ENCODE data around the gene BRMS1.
A peak's percentile ranks its signal among the peaks of the same experiment; 100 is the strongest.

The BRMS1 gene

GRCh38 chr11:66365166-66365565 is 20.3 kb upstream of the BRMS1 start:
- no peak for TF ChIP-seq REST (IDR thresholded peaks at IDR 0.05; ENCODE audit: low read depth)
- TF ChIP-seq ZBTB7A (IDR thresholded peaks at IDR 0.05; ENCODE audit: low read depth), result no peak
- no peak for TF ChIP-seq USF1 (IDR thresholded peaks at IDR 0.05)
- no peak for TF ChIP-seq TAF1 (IDR thresholded peaks at IDR 0.05; ENCODE audit: low read depth)
- no peak for TF ChIP-seq RAD21 (IDR thresholded peaks at IDR 0.05; ENCODE audit: low read depth)
- no peak for TF ChIP-seq CREB1 (IDR thresholded peaks at IDR 0.05; ENCODE audit: low read depth)
- TF ChIP-seq NFIC (IDR thresholded peaks at IDR 0.05), result no peak
- no peak for TF ChIP-seq YY1 (IDR thresholded peaks at IDR 0.05; ENCODE audit: low read depth)
- no peak for TF ChIP-seq FOXM1 (IDR thresholded peaks at IDR 0.05; ENCODE audit: borderline replicate concordance, low read depth)
- no peak for TF ChIP-seq EGR1 (IDR thresholded peaks at IDR 0.05)
- no peak for TF ChIP-seq TCF12 (IDR thresholded peaks at IDR 0.05; ENCODE audit: low read depth)
- no peak for TF ChIP-seq TEAD4 (IDR thresholded peaks at IDR 0.05)
- no peak for TF ChIP-seq CEBPB (IDR thresholded peaks at IDR 0.05)
- no peak for TF ChIP-seq MAX (IDR thresholded peaks at IDR 0.05)
- no peak for TF ChIP-seq EP300 (IDR thresholded peaks at IDR 0.05; ENCODE audit: borderline replicate concordance)

- TF ChIP-seq YY1 (IDR thresholded peaks at IDR 0.05; ENCODE audit: low read depth) (0 out of 2 replicates have a peak, but pooled peaks have one; percentile 48), RAD21 (IDR thresholded peaks at IDR 0.05; ENCODE audit: low read depth) (peak; percentile 43; the same call in 1 of the 2 replicates), TEAD4 (IDR thresholded peaks at IDR 0.05) (no peak), FOXM1 (IDR thresholded peaks at IDR 0.05; ENCODE audit: borderline replicate concordance, low read depth) (no peak)
These were observed 19.1 kb upstream of the BRMS1 start for GRCh38 chr11:66363805-66364535.

- TF ChIP-seq EGR1 (IDR thresholded peaks at IDR 0.05) (no peak), USF1 (IDR thresholded peaks at IDR 0.05) (no peak), NFIC (IDR thresholded peaks at IDR 0.05) (no peak), YY1 (IDR thresholded peaks at IDR 0.05; ENCODE audit: low read depth) (no peak), TCF12 (IDR thresholded peaks at IDR 0.05; ENCODE audit: low read depth) (no peak), FOXM1 (IDR thresholded peaks at IDR 0.05; ENCODE audit: borderline replicate concordance, low read depth) (no peak), RAD21 (IDR thresholded peaks at IDR 0.05; ENCODE audit: low read depth) (no peak), MAX (IDR thresholded peaks at IDR 0.05) (no peak), CREB1 (IDR thresholded peaks at IDR 0.05; ENCODE audit: low read depth) (no peak), REST (IDR thresholded peaks at IDR 0.05; ENCODE audit: low read depth) (no peak), EP300 (IDR thresholded peaks at IDR 0.05; ENCODE audit: borderline replicate concordance) (no peak), TAF1 (IDR thresholded peaks at IDR 0.05; ENCODE audit: low read depth) (no peak), CEBPB (IDR thresholded peaks at IDR 0.05) (no peak)
These were observed 18.3 kb upstream of the BRMS1 start for GRCh38 chr11:66363187-66363601.

GRCh38 chr11:66362481-66363147 is 17.7 kb upstream of the BRMS1 start:
- no peak for TF ChIP-seq ZBTB7A (IDR thresholded peaks at IDR 0.05; ENCODE audit: low read depth)
- no peak for TF ChIP-seq YY1 (IDR thresholded peaks at IDR 0.05; ENCODE audit: low read depth)
- no peak for TF ChIP-seq NFIC (IDR thresholded peaks at IDR 0.05)
- no peak for TF ChIP-seq MAX (IDR thresholded peaks at IDR 0.05)
- TF ChIP-seq CEBPB (IDR thresholded peaks at IDR 0.05), result no peak
- TF ChIP-seq TCF12 (IDR thresholded peaks at IDR 0.05; ENCODE audit: low read depth), result no peak
- no peak for TF ChIP-seq EP300 (IDR thresholded peaks at IDR 0.05; ENCODE audit: borderline replicate concordance)
- no peak for TF ChIP-seq REST (IDR thresholded peaks at IDR 0.05; ENCODE audit: low read depth)
- no peak for TF ChIP-seq RAD21 (IDR thresholded peaks at IDR 0.05; ENCODE audit: low read depth)
- TF ChIP-seq TEAD4 (IDR thresholded peaks at IDR 0.05), result no peak
- TF ChIP-seq EGR1 (IDR thresholded peaks at IDR 0.05), result no peak
- TF ChIP-seq TAF1 (IDR thresholded peaks at IDR 0.05; ENCODE audit: low read depth), result no peak
- no peak for TF ChIP-seq USF1 (IDR thresholded peaks at IDR 0.05)
- TF ChIP-seq CREB1 (IDR thresholded peaks at IDR 0.05; ENCODE audit: low read depth), result no peak
- TF ChIP-seq FOXM1 (IDR thresholded peaks at IDR 0.05; ENCODE audit: borderline replicate concordance, low read depth), result no peak

All from Ishikawa (cell line).